HCT116 (cell line): ENCODE data around the gene PSEN2. TPM values are rescaled to one million over a fixed set of nuclear protein-coding genes. Genes with fewer than 3 reads are reported as not detected.

Source experiments
- ATAC-seq: fragments of 200-7000 bp; cut with Tn5 transposase; 2 replicates; pipeline ENCODE4 v1.9.1; 2020; ENCODE audit warnings: mild to moderate bottlenecking, moderate library complexity
- BruUV-seq: library from RNA; stranded (reverse); fragments of 400-500 nt; replicated peaks from 2 replicates; lab custom pipeline; 2021; lab: Mats Ljungman, UMichigan
- CTCF ChIA-PET: fragments of 300-600 bp; sonication (Branson Sonifier 250); formaldehyde crosslinking; loops from one replicate; lab custom pipeline; 2021; ENCODE audit warnings: antibody characterized with exemption; lab: Charles Lee
- POLR2A ChIA-PET: fragments of 300-600, 350-600 bp; sonication (Branson Sonifier 250); formaldehyde crosslinking; loops from one replicate; lab custom pipeline; 2021; ENCODE audit warnings: antibody characterized with exemption; lab: Charles Lee
- RAD21 ChIA-PET, 2 experiments: fragments of 300-600 bp; sonication (Branson Sonifier 250); formaldehyde crosslinking; loops; one replicate each; lab custom pipeline; 2023; ENCODE audit warnings: low total read pairs in 2 of 2; ENCODE audit not compliant: uncharacterized antibody in 2 of 2, unreplicated experiment in 2 of 2, low non-redundant PET in 1 of 2; lab: Charles Lee
- DNase-seq: peaks from one replicate; pipeline ENCODE4 v3.0.0-alpha.2; 2010; ENCODE audit warnings: low read depth, low spot score
- H2AFZ ChIP-seq: fragments of 200-600 bp; shearing (Covaris generic), sonication (generic); 2 replicates; pipeline ENCODE4 v1.6.1; 2017; ENCODE audit warnings: low read depth, mixed run types, mixed read lengths, antibody characterized with exemption, low read length; ENCODE audit not compliant: poor library complexity, severe bottlenecking
- H3K27ac ChIP-seq: 2 replicates; pipeline ENCODE4 v1.5.1; 2012; ENCODE audit warnings: low read depth, low read length
- H3K27me3 ChIP-seq: fragments of 200-600 bp; sonication (generic); 2 replicates; pipeline ENCODE4 v1.6.1; 2016; ENCODE audit warnings: mixed run types, low read length, mixed read lengths; ENCODE audit not compliant: insufficient read depth
- H3K36me3 ChIP-seq, 2 experiments: fragments of 200-500 bp in 1 of 2; fragments of 200-600 bp in 1 of 2; sonication (Bioruptor generic) in 1 of 2; sonication (generic) in 1 of 2; 2 replicates each; pipeline versions ENCODE4 v1.5.1 to v1.6.1; 2014 to 2016; ENCODE audit warnings: low read length in 2 of 2, inconsistent platforms in 1 of 2, mixed read lengths in 1 of 2, mixed run types in 1 of 2; ENCODE audit not compliant: insufficient read depth in 2 of 2, control insufficient read depth in 1 of 2
- H3K4me1 ChIP-seq, 2 experiments: fragments of 200-600 bp in 1 of 2; sonication (generic) in 1 of 2; 2 replicates each; pipeline versions ENCODE4 v1.5.1 to v1.6.1; 2012 to 2017; ENCODE audit warnings: low read length in 2 of 2, inconsistent platforms in 1 of 2, mild to moderate bottlenecking in 1 of 2, mixed read lengths in 1 of 2, mixed run types in 1 of 2, moderate library complexity in 1 of 2; ENCODE audit not compliant: insufficient read depth in 2 of 2, control insufficient read depth in 1 of 2
- H3K4me2 ChIP-seq: fragments of 200-600 bp; sonication (generic); 2 replicates; pipeline ENCODE4 v1.6.1; 2017; ENCODE audit warnings: mixed run types, low read length, mixed read lengths
- H3K4me3 ChIP-seq, 2 experiments: fragments of 200-600 bp in 1 of 2; sonication (generic) in 1 of 2; replicated peaks in 1 of 2; 2 replicates each; pipeline ENCODE4 v1.5.1; 2011 to 2016; ENCODE audit warnings: low read length in 2 of 2, control low read depth in 1 of 2, low read depth in 1 of 2, mild to moderate bottlenecking in 1 of 2, mixed read lengths in 1 of 2, mixed run types in 1 of 2
- H3K79me2 ChIP-seq: fragments of 200-600 bp; sonication (generic); 2 replicates; pipeline ENCODE4 v1.6.1; 2017; ENCODE audit warnings: mild to moderate bottlenecking, mixed run types, low read length, moderate library complexity, mixed read lengths; ENCODE audit not compliant: insufficient read depth
- H3K9ac ChIP-seq: fragments of 200-600 bp; sonication (generic); 2 replicates; pipeline ENCODE4 v1.6.1; 2016; ENCODE audit warnings: low read length, mixed read lengths
- H3K9me2 ChIP-seq: fragments of 200-600 bp; sonication (generic), shearing (Covaris generic); 2 replicates; pipeline ENCODE4 v1.6.1; 2017; ENCODE audit warnings: mixed run types, mild to moderate bottlenecking, moderate library complexity; ENCODE audit not compliant: insufficient read depth
- H3K9me3 ChIP-seq, 2 experiments: fragments of 200-500 bp in 1 of 2; fragments of 200-600 bp in 1 of 2; sonication (Bioruptor generic) in 1 of 2; sonication (generic) in 1 of 2; 2 replicates each; pipeline ENCODE4 v1.6.1; 2014 to 2017; ENCODE audit warnings: low read length in 2 of 2, mixed read lengths in 2 of 2, inconsistent platforms in 1 of 2, low read depth in 1 of 2, mild to moderate bottlenecking in 1 of 2, mixed run types in 1 of 2, moderate library complexity in 1 of 2; ENCODE audit not compliant: control insufficient read depth in 1 of 2, insufficient read depth in 1 of 2
- H4K20me1 ChIP-seq: fragments of 200-600 bp; sonication (generic), shearing (Covaris generic); 2 replicates; pipeline ENCODE4 v1.6.1; 2017; ENCODE audit warnings: mixed run types, mild to moderate bottlenecking, moderate library complexity; ENCODE audit not compliant: insufficient read depth
- ATF3 ChIP-seq: IDR thresholded peaks from 2 replicates; pipeline ENCODE4 v1.6.1; 2012
- CEBPB ChIP-seq: IDR thresholded peaks from 2 replicates; pipeline ENCODE4 v1.6.1; 2012; ENCODE audit warnings: low read depth
- CTCF ChIP-seq, 3 experiments: fragments of 200-600 bp in 1 of 3; sonication (generic) in 1 of 3; IDR thresholded peaks in 2 of 3; conservative IDR thresholded peaks in 1 of 3; 2 replicates each; pipeline ENCODE4 v1.5.1; 2012 to 2017; ENCODE audit warnings: low read depth in 2 of 3, low read length in 2 of 3, antibody characterized with exemption in 1 of 3, borderline replicate concordance in 1 of 3, control low read depth in 1 of 3, mild to moderate bottlenecking in 1 of 3, mixed read lengths in 1 of 3, mixed run types in 1 of 3, moderate library complexity in 1 of 3; ENCODE audit not compliant: insufficient read depth in 1 of 3
- ELF1 ChIP-seq: IDR thresholded peaks from 2 replicates; pipeline ENCODE4 v1.6.1; 2012; ENCODE audit warnings: low read depth, borderline replicate concordance
- FOSL1 ChIP-seq: IDR thresholded peaks from 2 replicates; pipeline ENCODE4 v1.6.1; 2012; ENCODE audit warnings: low read depth
- JUND ChIP-seq: IDR thresholded peaks from 2 replicates; pipeline ENCODE4 v1.6.1; 2012
- MAX ChIP-seq: IDR thresholded peaks from 2 replicates; pipeline ENCODE4 v1.6.1; 2012
- POLR2A ChIP-seq: IDR thresholded peaks from 2 replicates; pipeline ENCODE4 v1.7.0; 2011; ENCODE audit warnings: borderline replicate concordance; ENCODE audit not compliant: insufficient read depth, insufficient read length; ENCODE audit errors: extremely low read depth
- POLR2AphosphoS5 ChIP-seq: IDR thresholded peaks from 2 replicates; pipeline ENCODE4 v1.6.1; 2011; ENCODE audit warnings: mild to moderate bottlenecking, low read depth, low read length, moderate library complexity
- RAD21 ChIP-seq: IDR thresholded peaks from 2 replicates; pipeline ENCODE4 v1.6.1; 2012; ENCODE audit warnings: low read depth, mild to moderate bottlenecking
- REST ChIP-seq: IDR thresholded peaks from 2 replicates; pipeline ENCODE4 v1.6.1; 2012; ENCODE audit warnings: low read depth
- SIN3A ChIP-seq: IDR thresholded peaks from 2 replicates; pipeline ENCODE4 v1.6.1; 2012; ENCODE audit warnings: low read depth
- SP1 ChIP-seq: IDR thresholded peaks from 2 replicates; pipeline ENCODE4 v1.6.1; 2012; ENCODE audit warnings: low read depth
- SRF ChIP-seq: IDR thresholded peaks from 2 replicates; pipeline ENCODE4 v1.6.1; 2012; ENCODE audit warnings: low read depth
- YY1 ChIP-seq: IDR thresholded peaks from 2 replicates; pipeline ENCODE4 v1.6.1; 2011; ENCODE audit warnings: low read length, low read depth, moderate library complexity, mild to moderate bottlenecking; ENCODE audit not compliant: insufficient replicate concordance; ENCODE audit errors: extremely low read depth
- ZBTB33 ChIP-seq: IDR thresholded peaks from 2 replicates; pipeline ENCODE4 v1.6.1; 2011; ENCODE audit warnings: mild to moderate bottlenecking, low read length, moderate library complexity; ENCODE audit not compliant: insufficient replicate concordance; ENCODE audit errors: extremely low read depth
- ZFX ChIP-seq: fragments of 450-650 bp; IDR thresholded peaks from 2 replicates; pipeline ENCODE4 v1.6.1; 2017
- ZNF274 ChIP-seq: fragments of 200-500 bp; sonication (Bioruptor generic); IDR thresholded peaks from 2 replicates; pipeline ENCODE4 v1.6.1; 2014; ENCODE audit warnings: mild to moderate bottlenecking, low read depth, low read length, inconsistent platforms
- intact Hi-C: fragments of 100-400 bp; cut with micrococcal nuclease; formaldehyde crosslinking; loops from 2 replicates; pipeline ENCODE4 v1.10.0; 2022
- total RNA-seq: library from RNA; stranded (reverse); gene quantifications from one replicate; pipeline ENCODE4 v1.2.1, GENCODE V29; 2021; ENCODE audit not compliant: unreplicated experiment

PSEN2 gene
- total RNA-seq, 1 experiment from 2014 or later, result 28.5 TPM

- TF ChIP-seq POLR2AphosphoS5, result no peak
- no peak for TF ChIP-seq FOSL1
- TF ChIP-seq CEBPB, result no peak
- TF ChIP-seq ZFX, result no peak
- TF ChIP-seq ELF1, result no peak
- no peak for TF ChIP-seq SP1
- no peak for TF ChIP-seq ZNF274
- TF ChIP-seq POLR2A, result no peak
- no peak for TF ChIP-seq SIN3A
- no peak for TF ChIP-seq SRF
- no peak for TF ChIP-seq ATF3
- no peak for TF ChIP-seq JUND
- no peak for TF ChIP-seq ZBTB33
- no peak for TF ChIP-seq REST
- TF ChIP-seq CTCF (IDR thresholded peaks at IDR 0.05 in 2 of 3, conservative IDR thresholded peaks at IDR 0.05 in 1 of 3; ENCODE audit: borderline replicate concordance in 1 of 3, insufficient read depth in 1 of 3, low read depth in 2 of 3, low read length in 2 of 3), result no peak
- no peak for TF ChIP-seq YY1
- no peak for TF ChIP-seq MAX
- TF ChIP-seq RAD21, result no peak
- TF ChIP-seq, all 23 proteins: peak for 0
- Histone ChIP-seq H4K20me1 (no peaks in the 10 kb centered on the region), H3K9ac (no peak overlapping the region), H3K27ac (no peak overlapping the region), H3K79me2 (no peaks in the 10 kb centered on the region), H3K9me3 (no peaks in the 10 kb centered on the region), H3K9me2 (no peaks in the 10 kb centered on the region), H3K36me3 (peaks cover 8 to 21% of the 10 kb centered on the region in 2 experiments; a peak in 3 of 4 replicates), H2AFZ (no peak overlapping the region), H3K4me3 (no peak overlapping the region), H3K27me3 (no peaks in the 10 kb centered on the region), H3K4me1 (peaks cover 0 to 9% of the 10 kb centered on the region in 2 experiments; a peak in 2 of 4 replicates), H3K4me2 (no peak overlapping the region)
- RAD21 ChIA-PET, result no interaction called here
- POLR2A ChIA-PET, result no interaction called here
- DNase-seq (no peak), ATAC-seq (no peak)
- no TSS peak for BruUV-seq
- intact Hi-C loops, result no loop called here
- CTCF ChIA-PET, result no interaction called here
These were observed 13.2 kb downstream of the PSEN2 start for GRCh38 chr1:226883630-226884029.
